CD1c-positive myeloid dendritic cell (primary cell): ENCODE measurements around the gene KNTC1.
"Not testable (repeated sequence)": the region's sequence is repeated elsewhere in the genome, so short reads cannot be mapped to it uniquely, and the experiment has no call there.

Source experiments
- DNase-seq: peaks from one replicate; pipeline ENCODE4 v3.0.0-alpha.2; 2016; ENCODE audit errors: extremely low spot score

Gene KNTC1

GRCh38 chr12:122505419-122506051 lies 21.5 kb upstream of the KNTC1 start:
- peak; percentile 33 for DNase-seq

- DNase-seq: no peak
These were observed 20.6 kb upstream of the KNTC1 start for GRCh38 chr12:122506393-122506938.

- DNase-seq: no peak
These were observed 18.9 kb upstream of the KNTC1 start for GRCh38 chr12:122508163-122508562.

- DNase-seq: not testable (repeated sequence)
These were observed 14.0 kb upstream of the KNTC1 start for GRCh38 chr12:122513028-122513427.

GRCh38 chr12:122513660-122514059 lies 13.4 kb upstream of the KNTC1 start:
- no peak for DNase-seq

- DNase-seq: no peak
These were observed 11.8 kb upstream of the KNTC1 start for GRCh38 chr12:122515275-122515674.

GRCh38 chr12:122516544-122517361 lies 10.3 kb upstream of the KNTC1 start:
- DNase-seq: no peak

- DNase-seq: no peak
These were observed 9.2 kb upstream of the KNTC1 start for GRCh38 chr12:122517877-122518276.

GRCh38 chr12:122518908-122519307 lies 8.1 kb upstream of the KNTC1 start:
- no peak for DNase-seq

- no peak for DNase-seq
These were observed 7.6 kb upstream of the KNTC1 start for GRCh38 chr12:122519418-122519817.

- DNase-seq: no peak
These were observed 6.4 kb upstream of the KNTC1 start for GRCh38 chr12:122520676-122521075.

GRCh38 chr12:122523280-122523679 lies 3.8 kb upstream of the KNTC1 start:
- DNase-seq: peak; percentile 9

- no peak for DNase-seq
These were observed 3.0 kb upstream of the KNTC1 start for GRCh38 chr12:122523846-122524718.

GRCh38 chr12:122527478-122527944 lies 462 bp downstream of the KNTC1 start:
- peak; percentile 79 for DNase-seq

GRCh38 chr12:122528582-122528981 lies 1.5 kb downstream of the KNTC1 start:
- no peak for DNase-seq

- DNase-seq: no peak
These were observed 1.9 kb downstream of the KNTC1 start for GRCh38 chr12:122528992-122529391.

- DNase-seq: no peak
These were observed 6.8 kb downstream of the KNTC1 start for GRCh38 chr12:122533856-122534255.

GRCh38 chr12:122537021-122537420 lies 10.0 kb downstream of the KNTC1 start:
- DNase-seq: no peak

- no peak for DNase-seq
These were observed 11.4 kb downstream of the KNTC1 start for GRCh38 chr12:122538496-122538895.

GRCh38 chr12:122544537-122544936 lies 17.5 kb downstream of the KNTC1 start:
- DNase-seq: no peak

GRCh38 chr12:122545855-122546254 lies 18.8 kb downstream of the KNTC1 start:
- DNase-seq: no peak

GRCh38 chr12:122547330-122547729 lies 20.3 kb downstream of the KNTC1 start:
- no peak for DNase-seq
